Ectodermal cell (in vitro differentiated cells): ENCODE measurements around the gene IRX5.

Experiments used
- H3K27ac ChIP-seq: 2 replicates; pipeline ENCODE4 v1.7.0; 2013; ENCODE audit warnings: mild to moderate bottlenecking, low read depth, low read length; ENCODE audit not compliant: insufficient read depth, poor library complexity, severe bottlenecking
- H3K27me3 ChIP-seq: 2 replicates; pipeline ENCODE4 v1.7.0; 2013; ENCODE audit warnings: mild to moderate bottlenecking, low read length; ENCODE audit not compliant: insufficient read depth, control insufficient read depth, poor library complexity, severe bottlenecking
- H3K36me3 ChIP-seq: one replicate; pipeline ENCODE4 v1.7.0; 2013; ENCODE audit warnings: low read length; ENCODE audit not compliant: control insufficient read depth, insufficient read depth
- H3K4me1 ChIP-seq: one replicate; pipeline ENCODE4 v1.7.0; 2013; ENCODE audit warnings: low read length; ENCODE audit not compliant: control insufficient read depth, insufficient read depth
- H3K4me3 ChIP-seq: 2 replicates; pipeline ENCODE4 v1.7.0; 2013; ENCODE audit warnings: low read depth, low read length, control low read depth; ENCODE audit not compliant: insufficient read depth
- H3K9me3 ChIP-seq: 2 replicates; pipeline ENCODE4 v1.7.0; 2013; ENCODE audit warnings: mild to moderate bottlenecking, low read length, moderate library complexity; ENCODE audit not compliant: control insufficient read depth
- WGBS, 2 experiments: methylation state at CpG; one replicate each; pipeline ENCODE4 v1.1.7; 2013; ENCODE audit warnings: missing lambda C conversion rate in 2 of 2; 5-methylcytosine and 5-hydroxymethylcytosine counted together

Gene IRX5

GRCh38 chr16:54945063-54945462, 14.4 kb downstream of the IRX5 start:
- 85 to 86% methylated on average over 7 of the region's 7 CpGs for WGBS, 2 experiments
- Histone ChIP-seq H3K36me3 (no peaks in the 10 kb centered on the region), H3K9me3 (no peaks in the 10 kb centered on the region), H3K4me1 (peaks cover 4% of the 10 kb centered on the region), H3K27ac (no peak overlapping the region), H3K4me3 (no peak overlapping the region), H3K27me3 (peaks cover 29% of the 10 kb centered on the region)

GRCh38 chr16:54946909-54947308, 16.2 kb downstream of the IRX5 start:
- H3K9me3 ChIP-seq = no peaks in the 10 kb centered on the region
- peaks cover 4% of the 10 kb centered on the region for H3K4me1 ChIP-seq
- H3K36me3 ChIP-seq = no peaks in the 10 kb centered on the region
- H3K27me3 ChIP-seq = peaks cover 11% of the 10 kb centered on the region
- H3K27ac ChIP-seq = no peak overlapping the region
- H3K4me3 ChIP-seq = no peak overlapping the region
- 77 to 100% methylated on average over 1 to 3 of the region's 3 CpGs for WGBS, 2 experiments

GRCh38 chr16:54947616-54948015, 17.0 kb downstream of the IRX5 start:
- H3K36me3 ChIP-seq = no peaks in the 10 kb centered on the region
- H3K9me3 ChIP-seq = no peaks in the 10 kb centered on the region
- H3K4me3 ChIP-seq = no peak overlapping the region
- peaks cover 4% of the 10 kb centered on the region for H3K4me1 ChIP-seq
- 86 to 96% methylated on average over 3 of the region's 3 CpGs for WGBS, 2 experiments
- no peak overlapping the region for H3K27ac ChIP-seq
- H3K27me3 ChIP-seq = peaks cover 6% of the 10 kb centered on the region

GRCh38 chr16:54952195-54952594, 21.5 kb downstream of the IRX5 start:
- Histone ChIP-seq H3K27ac (no peak overlapping the region), H3K9me3 (no peaks in the 10 kb centered on the region), H3K4me1 (no peaks in the 10 kb centered on the region), H3K36me3 (no peaks in the 10 kb centered on the region), H3K4me3 (no peak overlapping the region), H3K27me3 (no peaks in the 10 kb centered on the region)
- 72 to 90% methylated on average over 2 to 4 of the region's 4 CpGs for WGBS, 2 experiments

GRCh38 chr16:54953461-54953860, 22.8 kb downstream of the IRX5 start:
- no peaks in the 10 kb centered on the region for H3K27me3 ChIP-seq
- WGBS, 2 experiments = 92 to 93% methylated on average over 3 of the region's 3 CpGs

GRCh38 chr16:54954220-54954619, 23.6 kb downstream of the IRX5 start:
- H3K9me3 ChIP-seq = no peaks in the 10 kb centered on the region
- no peak overlapping the region for H3K4me3 ChIP-seq
- H3K4me1 ChIP-seq = no peaks in the 10 kb centered on the region
- H3K27me3 ChIP-seq = no peaks in the 10 kb centered on the region
- 93 to 95% methylated on average over 1 to 3 of the region's 3 CpGs for WGBS, 2 experiments
- no peaks in the 10 kb centered on the region for H3K36me3 ChIP-seq
- no peak overlapping the region for H3K27ac ChIP-seq

More at GRCh38 chr16:54953461-54953860, 22.8 kb downstream of the IRX5 start:
- no peaks in the 10 kb centered on the region for H3K9me3 ChIP-seq
- H3K4me3 ChIP-seq = no peak overlapping the region
- H3K27ac ChIP-seq = no peak overlapping the region
- no peaks in the 10 kb centered on the region for H3K36me3 ChIP-seq
- H3K4me1 ChIP-seq = no peaks in the 10 kb centered on the region

- Histone ChIP-seq H3K27me3 (no peaks in the 10 kb centered on the region), H3K9me3 (no peaks in the 10 kb centered on the region), H3K4me3 (no peak overlapping the region), H3K4me1 (no peaks in the 10 kb centered on the region), H3K27ac (no peak overlapping the region), H3K36me3 (no peaks in the 10 kb centered on the region)
These were observed 25.1 kb downstream of the IRX5 start for GRCh38 chr16:54955757-54956156.

GRCh38 chr16:54957403-54958166, 26.9 kb downstream of the IRX5 start:
- WGBS, 2 experiments = 89 to 91% methylated on average over 2 of the region's 2 CpGs
- Histone ChIP-seq H3K27ac (no peak overlapping the region), H3K4me1 (no peaks in the 10 kb centered on the region), H3K4me3 (no peak overlapping the region), H3K27me3 (no peaks in the 10 kb centered on the region), H3K9me3 (no peaks in the 10 kb centered on the region), H3K36me3 (no peaks in the 10 kb centered on the region)

- H3K9me3 ChIP-seq = no peaks in the 10 kb centered on the region
- H3K27me3 ChIP-seq = no peaks in the 10 kb centered on the region
- WGBS, 2 experiments = 77 to 87% methylated on average over 2 of the region's 2 CpGs
- H3K4me1 ChIP-seq = no peaks in the 10 kb centered on the region
- no peak overlapping the region for H3K27ac ChIP-seq
- H3K4me3 ChIP-seq = no peak overlapping the region
- H3K36me3 ChIP-seq = no peaks in the 10 kb centered on the region
These were observed 31.4 kb downstream of the IRX5 start for GRCh38 chr16:54962045-54962444.

- no peaks in the 10 kb centered on the region for H3K4me1 ChIP-seq
- no peak overlapping the region for H3K27ac ChIP-seq
- no peaks in the 10 kb centered on the region for H3K9me3 ChIP-seq
- H3K27me3 ChIP-seq = no peaks in the 10 kb centered on the region
- WGBS, 2 experiments = 96% methylated on average over 5 of the region's 5 CpGs
- H3K36me3 ChIP-seq = no peaks in the 10 kb centered on the region
- H3K4me3 ChIP-seq = no peak overlapping the region
These were observed 33.6 kb downstream of the IRX5 start for GRCh38 chr16:54964239-54964638.
